SKM-1 (cell line): Measurements from ENCODE around the gene FZD7.

Experiments
- DNase-seq: peaks from one replicate; lab custom pipeline; 2025; ENCODE audit not compliant: unreplicated experiment; lab: John Stamatoyannopoulos, UW

FZD7 gene

DNA sequence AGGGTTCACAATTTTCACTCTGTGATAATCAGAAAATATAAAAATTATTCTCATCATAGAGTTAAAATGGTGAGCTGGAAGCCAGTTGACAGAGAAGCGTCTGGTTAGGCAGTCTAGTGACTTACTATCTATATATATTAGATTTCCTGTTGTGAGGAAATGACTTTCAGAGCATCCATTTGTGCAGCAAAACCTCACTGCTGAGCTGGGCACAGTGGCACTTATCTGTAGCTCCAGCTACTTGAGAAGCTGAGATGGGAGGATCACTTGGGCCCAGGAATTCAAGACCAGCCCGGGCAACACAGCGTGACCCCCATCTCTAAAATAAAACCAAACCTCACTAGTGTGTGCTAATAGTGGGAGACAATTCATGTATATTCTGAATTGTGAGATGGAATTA is 32.2 kb downstream of the FZD7 start:
- no peak for DNase-seq

DNA sequence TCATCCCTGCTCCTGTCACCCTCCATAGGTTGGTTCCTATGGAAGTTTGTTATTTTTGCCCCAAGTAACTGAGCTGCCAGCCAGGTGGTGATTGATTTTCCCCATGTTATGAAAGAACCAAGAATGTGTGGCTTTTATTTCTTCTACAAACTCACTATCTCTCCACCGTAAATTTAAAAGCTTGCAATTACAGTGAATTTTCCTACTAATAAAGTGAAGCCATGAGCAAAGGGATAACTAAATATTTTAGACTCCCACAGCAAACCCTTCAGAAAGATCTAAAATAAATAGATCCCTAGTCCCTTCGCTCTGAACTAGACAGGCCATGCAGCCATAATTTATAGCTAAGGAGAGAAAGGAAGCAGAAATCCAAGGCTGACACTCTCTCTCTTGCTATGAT is 33.2 kb downstream of the FZD7 start:
- DNase-seq: no peak

DNA sequence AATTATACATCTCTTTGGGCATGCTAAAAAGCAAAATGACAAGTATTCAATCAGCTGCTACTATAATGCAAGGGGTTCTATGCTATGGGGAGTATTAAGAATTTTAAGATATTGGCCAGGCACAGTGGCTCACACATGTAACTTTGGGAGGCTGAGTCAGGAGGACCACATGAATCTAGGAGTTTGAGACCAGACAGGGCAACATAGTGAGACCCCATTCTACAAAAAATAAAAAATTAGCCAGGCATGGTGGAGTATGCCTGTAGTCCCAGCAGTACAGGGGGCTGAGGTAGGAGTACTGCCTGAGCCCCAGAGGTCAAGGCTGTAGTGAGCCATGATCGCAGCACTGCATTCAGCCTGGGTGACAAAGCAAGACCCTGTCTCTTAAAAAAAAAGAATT is 33.9 kb downstream of the FZD7 start:
- DNase-seq: no peak

DNA sequence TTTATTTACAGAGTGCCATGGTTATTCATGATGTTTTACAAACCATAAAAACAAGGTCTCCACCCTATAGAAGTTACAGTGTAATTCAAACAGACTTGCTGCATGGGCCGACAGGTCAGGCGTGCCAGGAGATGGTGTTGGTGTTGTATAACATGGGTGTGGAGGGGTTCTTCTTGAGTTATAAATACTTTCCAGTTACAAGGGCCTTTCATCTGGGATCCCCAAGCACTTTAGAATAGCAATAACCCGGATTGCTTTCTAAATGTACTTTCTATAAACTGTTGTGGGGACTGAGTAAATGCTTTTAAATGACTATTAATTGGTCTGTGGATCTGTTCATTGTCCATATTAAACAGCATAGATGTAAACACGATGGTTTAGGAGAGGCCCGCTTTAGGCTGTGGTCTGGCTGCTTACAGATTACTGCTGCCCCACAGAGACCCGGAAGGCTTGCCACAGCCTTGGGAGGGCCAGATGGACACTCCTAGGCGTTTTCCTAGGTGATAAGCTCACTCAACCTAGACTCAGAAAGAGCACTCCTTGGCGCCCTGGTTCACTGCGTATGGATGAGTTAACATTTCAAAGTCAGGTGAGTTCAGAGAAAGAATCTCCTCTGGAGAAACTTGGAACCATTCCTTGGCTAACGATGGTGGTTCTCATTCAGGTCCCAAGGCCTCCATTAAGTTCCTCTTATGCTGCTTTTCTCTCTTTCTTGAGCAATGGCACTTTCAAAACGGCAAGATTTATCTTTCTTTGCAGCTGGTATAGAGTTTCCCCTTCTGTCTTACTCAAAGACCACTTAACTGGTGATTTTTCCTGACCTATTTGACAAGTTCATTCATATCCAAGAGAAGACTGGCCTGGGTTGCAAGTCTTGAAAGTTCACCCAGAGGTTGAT is 35.8 kb downstream of the FZD7 start:
- DNase-seq: peak; percentile 81

DNA sequence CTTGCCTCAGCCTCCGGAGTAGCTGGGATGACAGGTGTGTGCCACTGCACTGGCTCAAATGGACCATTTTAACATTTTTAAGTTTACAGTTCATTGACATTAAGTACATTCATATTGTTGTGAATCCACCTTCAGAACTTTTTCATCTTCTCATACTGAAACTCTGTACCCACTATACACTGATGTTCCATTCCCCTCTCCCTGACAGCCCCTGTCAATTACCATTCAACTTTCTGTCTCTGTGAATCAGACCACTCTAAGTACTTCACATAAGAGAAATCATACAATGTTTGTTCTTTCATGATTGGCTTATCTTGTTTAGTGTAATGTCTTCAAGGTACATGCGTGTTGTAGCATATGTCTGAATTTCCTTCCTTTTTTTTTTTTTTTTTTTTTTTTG is 37.5 kb downstream of the FZD7 start:
- DNase-seq: no peak

DNA sequence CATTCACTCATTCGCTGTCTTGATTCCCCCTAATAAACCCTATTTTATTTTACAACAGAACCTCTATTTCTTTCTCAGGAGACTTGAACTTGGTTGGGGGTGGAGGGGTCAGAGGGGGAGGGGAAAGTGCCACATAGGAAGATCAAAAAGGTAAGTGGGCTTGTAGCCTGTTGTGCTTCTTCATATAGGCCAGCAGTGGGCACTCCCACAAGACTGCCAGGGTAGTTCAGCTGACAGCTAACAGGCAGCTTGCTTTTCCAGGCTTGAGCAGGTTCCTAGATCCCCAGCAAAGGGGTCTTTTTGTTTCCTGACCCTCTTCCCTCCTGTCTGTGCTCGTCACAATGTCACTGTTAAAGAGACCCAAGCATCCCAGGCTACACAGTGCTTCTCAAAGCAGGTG is 38.6 kb downstream of the FZD7 start:
- no peak for DNase-seq

DNA sequence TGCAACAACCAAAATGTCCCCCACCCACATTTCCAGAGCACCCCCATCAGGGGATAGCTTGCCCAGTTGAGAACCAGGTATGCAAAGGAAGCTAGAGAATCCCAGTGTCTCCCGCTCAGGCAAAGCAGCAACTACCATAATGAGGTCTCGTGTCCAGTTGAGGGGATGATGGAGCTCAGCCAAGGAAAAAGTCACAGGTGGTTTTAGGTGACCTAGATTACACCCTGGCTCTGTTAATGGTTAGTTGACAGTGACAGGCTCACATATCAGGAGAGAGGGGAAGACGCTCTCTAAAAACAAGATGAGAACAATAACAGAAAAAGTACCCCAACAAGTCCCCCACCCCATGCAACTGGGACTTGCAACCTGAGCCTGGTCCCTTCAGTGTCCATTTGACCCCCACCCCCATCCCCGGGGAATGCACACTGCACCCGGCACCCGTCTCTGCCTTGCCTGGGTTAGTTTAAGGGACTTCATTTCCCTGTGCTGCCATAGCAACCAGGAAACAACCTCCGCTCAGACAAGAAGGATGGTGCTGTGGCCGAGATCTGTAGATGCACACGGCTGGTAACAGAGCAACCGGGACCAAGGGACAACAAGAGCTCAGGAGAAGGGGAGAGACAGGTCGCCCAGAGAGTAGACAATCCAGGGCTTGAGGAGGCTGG is 39.2 kb downstream of the FZD7 start, which contains the start of gene KIAA2012:
KIAA2012 (plus strand) TSS at position 519 of the 665 bp plus-strand sequence. CDS start 373 bp downstream, outside the sequence.
- DNase-seq: no peak

DNA sequence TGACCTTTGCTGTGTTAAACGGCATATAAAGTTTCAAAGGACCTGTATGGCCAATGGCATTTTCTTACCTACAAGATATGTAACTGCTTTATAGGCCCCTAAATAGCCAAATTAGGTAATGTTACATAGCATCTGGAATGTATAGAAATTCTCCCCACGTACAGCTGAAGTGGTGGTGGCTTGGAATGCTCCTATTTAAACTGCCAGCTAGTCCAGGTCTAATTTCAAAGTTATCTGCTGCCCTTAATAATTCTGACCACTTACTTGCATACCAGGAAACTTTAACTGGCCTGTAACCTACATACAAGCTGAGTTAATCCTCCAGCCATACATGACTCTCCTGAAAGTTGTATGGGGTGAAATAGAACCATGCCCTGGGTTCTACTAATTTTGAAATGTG is 40.7 kb downstream of the FZD7 start:
- DNase-seq: no peak

DNA sequence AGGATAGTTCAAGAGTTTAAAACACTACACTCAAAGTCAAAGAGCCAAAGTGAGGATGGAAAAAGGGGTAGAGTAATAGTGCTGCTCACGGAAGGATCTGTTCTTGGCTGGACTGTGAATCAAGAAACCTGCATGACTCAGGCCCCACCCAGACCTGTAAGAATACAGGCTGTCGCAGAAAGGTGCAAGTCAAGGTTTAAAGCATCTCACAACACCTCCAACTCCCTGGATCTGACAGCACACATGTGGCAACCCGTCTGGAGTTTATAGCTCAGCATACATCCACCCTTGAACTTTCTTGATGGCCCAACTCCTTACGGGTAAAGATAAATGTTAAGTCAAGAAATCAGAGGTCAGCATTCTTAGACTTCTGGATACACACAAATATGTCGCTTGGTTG is 45.7 kb downstream of the FZD7 start:
- no peak for DNase-seq

DNA sequence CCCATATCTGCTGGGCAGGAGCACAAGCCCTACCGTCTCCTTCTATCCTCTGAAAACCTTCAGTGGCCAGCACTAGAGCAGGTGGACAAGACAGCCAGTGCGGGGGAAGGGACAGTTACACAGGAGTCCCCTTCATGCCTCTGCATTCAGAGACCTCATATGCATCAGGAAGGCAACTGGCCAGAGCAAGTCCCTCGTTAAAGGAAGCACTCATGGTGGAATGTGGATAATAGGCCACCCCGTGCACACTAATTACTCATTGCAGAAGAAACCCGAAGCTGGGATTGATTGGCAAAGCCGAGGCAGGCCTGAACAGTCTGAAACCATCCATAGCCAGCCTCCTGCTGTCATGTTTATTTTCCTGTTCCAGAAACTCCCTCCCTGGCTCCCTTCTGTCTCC is 50.6 kb downstream of the FZD7 start:
- DNase-seq: no peak
